ENCODE results near the gene MCC.

GRCh38 chr5:113448252-113448651 lies 40.0 kb downstream of the MCC start:
- TF ChIP-seq CTCF (IDR thresholded peaks at IDR 0.05) (no peak), POLR2A (IDR thresholded peaks at IDR 0.05) (no peak)
